Stimulated activated CD4-positive, alpha-beta T cell treated with anti-CD3 and anti-CD28 coated beads, TNF-alpha, amount 100 ng/mL, for 48 hours (primary cell): Measurements from ENCODE around the gene TEX13D.
"Not testable (repeated sequence)": the region's sequence is repeated elsewhere in the genome, so short reads cannot be mapped to it uniquely, and the experiment has no call there.

Experiments used
- DNase-seq, 3 donors: peaks; one replicate each; pipeline ENCODE4 v3.0.0-alpha.2; 2020; ENCODE audit warnings: low read depth in 3 of 3

The TEX13D gene

GRCh38 chrX:124332481-124333424 lies at the start of gene TEX13D:
TEX13D (plus strand) TSS chrX:124332660; CDS start chrX:124332918, 258 bp downstream.
- DNase-seq: no peak

- no peak for DNase-seq
Observed at GRCh38 chrX:124289443-124289842, 43.0 kb upstream of the TEX13D start.

GRCh38 chrX:124293810-124294209 lies 38.6 kb upstream of the TEX13D start:
- no peak for DNase-seq

- DNase-seq: not testable (repeated sequence)
Observed at GRCh38 chrX:124299323-124299722, 33.1 kb upstream of the TEX13D start.

GRCh38 chrX:124300405-124300804 lies 32.1 kb upstream of the TEX13D start:
- no peak for DNase-seq

GRCh38 chrX:124307253-124307907 lies 25.1 kb upstream of the TEX13D start:
- DNase-seq: no peak

GRCh38 chrX:124325732-124326131 lies 6.7 kb upstream of the TEX13D start:
- no peak for DNase-seq

GRCh38 chrX:124328765-124329164 lies 3.7 kb upstream of the TEX13D start:
- no peak for DNase-seq

- DNase-seq: no peak
Observed at GRCh38 chrX:124333862-124334261, 1.4 kb downstream of the TEX13D start.

- not testable (repeated sequence) for DNase-seq
Observed at GRCh38 chrX:124334555-124334954, 2.1 kb downstream of the TEX13D start.

GRCh38 chrX:124335598-124335997 lies 3.1 kb downstream of the TEX13D start:
- DNase-seq: no peak

- no peak for DNase-seq
Observed at GRCh38 chrX:124337916-124338315, 5.5 kb downstream of the TEX13D start.

GRCh38 chrX:124338733-124339514 lies 6.5 kb downstream of the TEX13D start:
- DNase-seq: no peak

- no peak for DNase-seq
Observed at GRCh38 chrX:124341396-124342132, 9.1 kb downstream of the TEX13D start.

- DNase-seq: no peak
Observed at GRCh38 chrX:124342174-124342867, 9.9 kb downstream of the TEX13D start.

- no peak for DNase-seq
Observed at GRCh38 chrX:124343016-124343415, 10.6 kb downstream of the TEX13D start.

- DNase-seq: no peak
Observed at GRCh38 chrX:124344246-124344645, 11.8 kb downstream of the TEX13D start.

GRCh38 chrX:124346117-124346876 lies 13.8 kb downstream of the TEX13D start, which contains the start of gene SH2D1A:
SH2D1A (plus strand) TSS chrX:124346563; CDS start chrX:124346643, 80 bp downstream.
- no peak for DNase-seq

- no peak for DNase-seq
Observed at GRCh38 chrX:124346877-124347241, 14.4 kb downstream of the TEX13D start.

- DNase-seq: no peak
Observed at GRCh38 chrX:124347242-124347641, 14.8 kb downstream of the TEX13D start.
